Measurements from ENCODE around the gene DBX1.
A peak's percentile ranks its signal among the peaks of the same experiment; 100 is the strongest.

DBX1 gene

GRCh38 chr11:20156876-20157613, 3.2 kb downstream of the DBX1 start:
- no peak for TF ChIP-seq CTCF (IDR thresholded peaks at IDR 0.05; ENCODE audit: control insufficient read depth, insufficient read depth, low read depth, low read length, missing control alignments)
- no peak overlapping the region for H3K4me3 ChIP-seq (ENCODE audit: control insufficient read depth, low read depth, low read length)
- DNase-seq (ENCODE audit: low read depth) = no peak

GRCh38 chr11:20156280-20156875, 3.9 kb downstream of the DBX1 start:
- H3K4me3 ChIP-seq (ENCODE audit: control insufficient read depth, low read depth, low read length) = no peak overlapping the region
- no peak for DNase-seq (ENCODE audit: low read depth)
- no peak for TF ChIP-seq CTCF (IDR thresholded peaks at IDR 0.05; ENCODE audit: control insufficient read depth, insufficient read depth, low read depth, low read length, missing control alignments)

GRCh38 chr11:20155683-20156279, 4.5 kb downstream of the DBX1 start:
- no peak for DNase-seq (ENCODE audit: low read depth)
- no peak overlapping the region for H3K4me3 ChIP-seq (ENCODE audit: control insufficient read depth, low read depth, low read length)

GRCh38 chr11:20154381-20154780, 5.9 kb downstream of the DBX1 start:
- TF ChIP-seq CTCF (IDR thresholded peaks at IDR 0.05; ENCODE audit: control insufficient read depth, insufficient read depth, low read depth, low read length, missing control alignments) = no peak
- DNase-seq (ENCODE audit: low read depth) = peak; percentile 4
- H3K4me3 ChIP-seq (ENCODE audit: control insufficient read depth, low read depth, low read length) = no peak overlapping the region

More at GRCh38 chr11:20155683-20156279, 4.5 kb downstream of the DBX1 start:
- TF ChIP-seq CTCF (IDR thresholded peaks at IDR 0.05; ENCODE audit: control insufficient read depth, insufficient read depth, low read depth, low read length, missing control alignments) = no peak

- DNase-seq (ENCODE audit: low read depth) = no peak
- no peak for TF ChIP-seq CTCF (IDR thresholded peaks at IDR 0.05; ENCODE audit: control insufficient read depth, insufficient read depth, low read depth, low read length, missing control alignments)
- H3K4me3 ChIP-seq (ENCODE audit: control insufficient read depth, low read depth, low read length) = no peak overlapping the region
These were observed 21.6 kb downstream of the DBX1 start for GRCh38 chr11:20138707-20139106.

- H3K4me3 ChIP-seq (ENCODE audit: control insufficient read depth, low read depth, low read length) = no peak overlapping the region
- no peak for DNase-seq (ENCODE audit: low read depth)
- TF ChIP-seq CTCF (IDR thresholded peaks at IDR 0.05; ENCODE audit: control insufficient read depth, insufficient read depth, low read depth, low read length, missing control alignments) = no peak
These were observed 22.6 kb downstream of the DBX1 start for GRCh38 chr11:20137637-20138036.

Data from AG09309 (cell line).